HG03442 (cell line): ENCODE data around the gene DAZL.
"Not testable (repeated sequence)": the region's sequence is repeated elsewhere in the genome, so short reads cannot be mapped to it uniquely, and the experiment has no call there.

Experiments
- ATAC-seq: cut with Tn5 transposase; IDR thresholded peaks from one replicate; pipeline ENCODE4 v1.9.1; 2021; ENCODE audit warnings: mild to moderate bottlenecking, moderate library complexity; ENCODE audit not compliant: unreplicated experiment

The DAZL gene, protein sequence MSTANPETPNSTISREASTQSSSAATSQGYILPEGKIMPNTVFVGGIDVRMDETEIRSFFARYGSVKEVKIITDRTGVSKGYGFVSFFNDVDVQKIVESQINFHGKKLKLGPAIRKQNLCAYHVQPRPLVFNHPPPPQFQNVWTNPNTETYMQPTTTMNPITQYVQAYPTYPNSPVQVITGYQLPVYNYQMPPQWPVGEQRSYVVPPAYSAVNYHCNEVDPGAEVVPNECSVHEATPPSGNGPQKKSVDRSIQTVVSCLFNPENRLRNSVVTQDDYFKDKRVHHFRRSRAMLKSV

GRCh38 chr3:16604887-16605602 is at the start of gene DAZL:
DAZL (minus strand) TSS chr3:16605423; CDS start chr3:16605205, 218 bp downstream.
- no peak for ATAC-seq

- no peak for ATAC-seq
Measured at GRCh38 chr3:16654976-16655375, 49.8 kb upstream of the DAZL start.

- no peak for ATAC-seq
Measured at GRCh38 chr3:16653712-16654111, 48.5 kb upstream of the DAZL start.

- ATAC-seq: no peak
Measured at GRCh38 chr3:16647668-16648067, 42.4 kb upstream of the DAZL start.

DNA sequence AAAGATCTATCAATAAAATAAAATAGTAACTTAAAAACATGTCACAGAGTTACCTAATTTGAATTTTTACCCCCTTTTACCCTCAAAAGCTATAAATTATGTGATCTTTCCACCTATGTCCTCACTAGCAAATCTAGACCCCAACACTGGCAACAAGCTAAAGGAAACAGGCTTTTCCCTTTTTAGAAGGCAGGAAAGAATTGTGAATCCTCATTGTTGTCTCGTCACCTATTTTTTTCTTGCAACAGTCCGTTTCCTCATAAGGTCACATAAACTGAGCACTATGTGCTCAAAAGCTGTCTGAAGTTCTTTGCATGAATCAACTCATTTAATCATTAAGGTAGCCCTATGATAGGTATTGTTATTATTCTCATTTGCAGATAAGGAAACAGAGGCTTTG is 34.6 kb upstream of the DAZL start:
- no peak for ATAC-seq

DNA sequence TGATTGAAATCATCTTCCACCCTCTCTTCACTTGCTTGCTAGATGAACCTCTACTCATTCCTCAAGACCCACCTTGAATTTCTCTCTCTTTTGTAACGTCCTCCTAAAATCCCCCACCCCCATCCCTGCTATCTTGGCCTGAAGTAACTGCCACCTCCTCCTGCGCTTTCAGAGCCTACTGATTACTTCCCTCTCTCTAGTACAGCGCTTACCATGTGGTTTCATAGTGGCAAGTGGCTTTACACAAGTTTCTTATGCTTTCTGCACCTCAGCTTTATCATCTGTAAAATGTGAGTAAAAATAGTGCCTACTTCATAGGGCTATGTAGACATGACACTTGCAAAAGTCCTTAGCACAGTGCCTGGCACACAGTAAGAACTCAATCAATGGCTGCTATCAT is 28.7 kb upstream of the DAZL start:
- ATAC-seq: no peak

GRCh38 chr3:16632395-16632794 is 27.2 kb upstream of the DAZL start:
- no peak for ATAC-seq

DNA sequence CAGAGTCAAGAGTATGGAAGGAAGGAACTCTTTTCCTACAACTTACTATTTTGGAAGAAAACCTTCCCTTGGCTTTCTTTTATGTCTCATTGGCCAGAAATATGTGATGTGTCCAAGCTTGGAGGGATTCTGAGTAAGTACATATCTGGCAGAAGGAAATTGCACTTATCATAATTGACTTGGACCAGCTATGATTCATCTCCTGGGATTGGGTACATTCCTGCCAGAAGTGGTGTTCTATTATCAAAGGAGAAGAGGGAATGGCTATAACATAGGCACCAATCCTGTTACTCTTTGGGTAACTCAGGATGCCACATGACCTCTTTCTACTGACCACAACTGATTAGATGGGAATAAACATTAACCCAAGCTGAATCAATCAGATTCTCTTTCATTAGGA is 13.5 kb upstream of the DAZL start:
- no peak for ATAC-seq

GRCh38 chr3:16617155-16617554 is 11.9 kb upstream of the DAZL start:
- not testable (repeated sequence) for ATAC-seq

- no peak for ATAC-seq
Measured at GRCh38 chr3:16616083-16616482, 10.9 kb upstream of the DAZL start.

DNA sequence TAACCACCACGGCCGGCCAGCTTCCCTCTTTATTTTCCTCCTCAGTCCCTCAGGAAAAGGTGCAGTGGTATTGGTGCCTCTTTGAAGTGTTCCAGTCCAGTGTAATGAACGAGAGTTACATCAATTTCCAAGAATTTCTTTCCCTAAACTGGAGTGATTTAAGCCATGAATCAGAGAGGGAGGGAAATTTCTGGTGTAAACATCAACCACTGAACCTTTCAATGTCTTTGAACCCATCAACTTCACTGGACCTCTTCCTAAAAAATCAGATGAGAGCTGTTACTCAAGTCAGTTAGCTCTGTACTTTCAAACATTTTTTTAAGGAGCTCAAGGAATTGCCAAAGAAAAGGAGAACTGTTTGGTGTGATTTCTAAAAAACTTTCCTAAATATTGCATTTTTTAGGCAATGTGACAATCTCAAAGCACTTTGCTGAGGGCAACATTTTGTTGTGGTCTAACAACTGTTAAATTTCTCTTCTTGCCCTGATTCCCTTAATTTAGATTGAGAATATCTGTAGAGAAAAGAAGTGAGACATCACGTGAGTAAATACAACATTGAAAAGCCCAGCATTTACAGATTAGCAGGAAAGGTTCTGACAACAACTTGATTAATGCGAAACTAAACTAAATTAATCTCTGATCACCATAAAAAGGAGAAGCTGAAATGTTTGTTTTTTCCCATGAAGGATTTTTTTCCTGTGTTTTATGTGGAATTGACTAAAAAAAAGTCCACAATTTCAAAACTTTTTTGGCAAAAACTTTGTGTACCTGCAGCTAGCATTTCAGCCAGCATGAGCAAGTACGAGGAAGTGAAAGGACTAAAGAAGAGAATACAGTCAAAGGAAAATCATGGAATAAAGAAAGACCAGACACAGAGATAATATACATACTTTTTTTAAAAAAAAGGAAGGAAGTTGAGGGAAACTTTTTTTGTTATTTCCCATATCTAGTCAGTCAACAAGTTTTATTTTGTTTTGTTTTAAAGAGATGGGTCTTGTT is 9.1 kb upstream of the DAZL start:
- ATAC-seq: no peak

DNA sequence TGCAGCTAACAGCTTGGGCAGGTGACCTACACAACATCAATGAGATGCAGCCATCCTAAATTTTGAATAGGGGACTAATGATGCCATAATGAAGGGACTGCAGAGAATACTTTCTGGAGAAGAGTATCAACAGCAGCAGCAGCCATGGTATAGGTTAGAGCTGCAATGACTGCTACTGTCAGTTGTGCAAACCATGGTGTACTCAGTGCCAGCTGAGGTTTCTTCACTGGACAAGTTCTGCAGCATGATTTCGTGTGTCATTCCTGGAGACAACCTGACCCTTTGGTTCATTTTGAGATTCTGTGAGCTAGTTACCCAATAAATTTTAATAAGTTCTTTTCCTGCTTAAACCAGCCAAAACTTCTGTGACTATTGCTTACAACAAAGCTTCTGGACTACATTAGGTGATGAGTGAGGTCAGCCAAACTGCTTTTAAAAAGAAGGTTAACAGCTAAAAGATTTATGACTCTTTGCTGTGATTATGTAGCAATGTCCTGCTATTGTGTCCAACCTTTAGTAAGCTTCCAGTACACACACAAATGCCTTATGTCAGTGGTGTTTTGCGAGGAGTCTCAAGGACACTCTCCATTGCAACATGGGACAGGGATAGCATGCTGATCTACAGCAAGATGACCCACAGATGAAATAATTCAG is 4.8 kb upstream of the DAZL start:
- ATAC-seq: no peak

DNA sequence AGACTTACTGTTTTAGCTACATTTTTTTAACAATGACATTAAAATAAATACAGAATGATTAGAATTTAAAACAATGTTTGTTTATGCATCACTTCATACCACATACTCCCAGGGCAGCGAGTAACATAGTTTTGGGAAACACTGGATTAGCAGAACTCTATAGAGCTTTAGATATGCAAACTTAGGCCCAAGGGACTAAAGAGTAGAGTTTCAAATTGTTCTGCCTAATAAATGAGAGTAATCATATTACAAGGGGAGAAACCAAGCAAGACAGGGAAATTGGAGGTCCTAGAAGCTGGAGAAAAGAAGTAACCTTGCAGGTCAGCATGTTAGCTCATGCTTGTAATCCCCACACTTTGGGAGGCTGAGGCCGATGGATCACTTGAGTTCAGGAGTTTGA is 3.6 kb upstream of the DAZL start:
- no peak for ATAC-seq

GRCh38 chr3:16607718-16608117 is 2.5 kb upstream of the DAZL start:
- ATAC-seq: no peak

DNA sequence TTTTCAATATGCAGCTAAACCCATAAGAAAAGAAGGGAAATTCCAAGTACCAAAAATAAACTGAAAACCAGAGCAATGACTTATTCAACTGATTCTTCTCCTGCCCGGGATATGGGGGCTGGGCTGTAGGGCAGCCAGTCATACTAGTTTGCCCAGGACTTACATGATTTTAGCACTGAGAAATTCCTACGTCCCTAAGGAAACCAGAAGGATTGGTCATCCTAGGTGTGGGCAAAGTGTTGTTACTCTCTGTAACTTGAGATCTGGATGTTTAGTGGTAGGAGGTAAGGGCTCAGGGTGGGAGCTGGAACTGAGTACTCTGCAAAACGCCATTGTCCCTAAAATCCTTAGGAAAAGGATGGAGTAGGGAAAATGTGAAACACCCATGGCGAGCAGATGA is 1.2 kb upstream of the DAZL start:
- ATAC-seq: no peak

DNA sequence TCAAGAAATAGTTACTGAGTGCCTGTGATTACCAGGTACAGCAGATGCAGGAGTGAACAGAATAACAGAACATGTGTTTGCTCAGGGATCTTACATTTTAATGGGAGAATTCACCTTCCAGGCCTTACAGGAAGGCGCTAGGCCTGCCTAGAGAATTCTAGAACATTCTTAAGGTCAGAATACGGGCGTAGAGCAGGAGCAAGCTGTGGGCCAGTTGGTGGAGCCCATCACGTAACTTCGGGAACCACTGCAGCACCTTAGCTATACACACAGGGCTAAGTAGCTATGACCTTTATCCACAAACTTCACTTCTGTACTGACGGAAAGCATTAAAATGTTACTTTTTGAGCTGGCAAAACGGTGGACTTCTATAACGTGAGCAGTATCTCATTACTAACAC is 743 bp upstream of the DAZL start:
- ATAC-seq: no peak

GRCh38 chr3:16604433-16604832 is 790 bp downstream of the DAZL start:
- no peak for ATAC-seq

- no peak for ATAC-seq
Measured at GRCh38 chr3:16601537-16602005, 3.7 kb downstream of the DAZL start.

DNA sequence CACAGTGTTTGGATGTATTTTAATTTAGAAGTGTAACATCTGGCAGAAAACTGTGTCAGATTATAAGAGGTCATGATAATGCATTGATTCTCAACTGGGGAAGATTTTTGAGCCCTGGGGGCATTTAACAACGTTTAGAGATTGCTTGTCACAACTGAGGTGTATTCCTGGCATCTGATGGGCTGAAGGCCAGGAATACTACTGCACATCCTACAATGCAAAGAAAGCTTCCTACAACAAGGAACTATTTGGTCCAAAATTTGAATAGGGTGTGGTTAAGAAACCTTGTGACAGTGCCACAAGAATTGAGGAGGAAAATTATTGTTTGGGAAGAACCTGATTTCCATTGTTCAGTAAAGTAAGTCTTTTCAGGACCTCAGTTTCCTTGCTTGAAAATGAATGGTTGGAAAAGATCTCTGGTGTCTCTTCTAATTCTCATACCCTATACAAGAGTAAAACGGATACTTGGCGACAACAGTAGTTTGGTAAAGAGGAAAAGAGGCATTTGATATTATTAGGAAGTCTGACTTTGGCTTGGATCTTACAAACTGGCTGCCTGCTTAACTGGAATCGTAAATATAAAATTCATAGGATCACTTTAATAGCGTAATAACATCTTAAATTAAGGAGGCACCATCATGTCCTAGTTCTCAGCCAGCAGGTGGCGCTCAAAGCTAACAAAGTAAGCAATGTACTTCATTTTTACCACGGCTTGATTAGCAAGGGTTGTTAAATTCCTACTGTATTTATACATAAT is 4.3 kb downstream of the DAZL start:
- ATAC-seq: peak; percentile 44

- ATAC-seq: no peak
Measured at GRCh38 chr3:16599694-16600093, 5.5 kb downstream of the DAZL start.
